ELR (cell line): ENCODE results near the gene WDR31.
"Not testable (repeated sequence)": the region's sequence is repeated elsewhere in the genome, so short reads cannot be mapped to it uniquely, and the experiment has no call there.

ENCODE experiments used
- DNase-seq: peaks from one replicate; pipeline ENCODE4 v3.0.0-alpha.2; 2015; ENCODE audit warnings: low read depth

Gene WDR31

GRCh38 chr9:113368348-113368981, 28.4 kb upstream of the WDR31 start:
- DNase-seq = no peak

GRCh38 chr9:113365652-113366051, 25.6 kb upstream of the WDR31 start:
- DNase-seq = not testable (repeated sequence)

GRCh38 chr9:113364951-113365350, 24.9 kb upstream of the WDR31 start:
- no peak for DNase-seq

GRCh38 chr9:113363336-113363735, 23.3 kb upstream of the WDR31 start:
- no peak for DNase-seq

- DNase-seq = no peak
These were observed 21.4 kb upstream of the WDR31 start for GRCh38 chr9:113361304-113362018.

- no peak for DNase-seq
These were observed 20.3 kb upstream of the WDR31 start for GRCh38 chr9:113360242-113360842.

- no peak for DNase-seq
These were observed 19.3 kb upstream of the WDR31 start for GRCh38 chr9:113359385-113359784.

- no peak for DNase-seq
These were observed 16.7 kb upstream of the WDR31 start for GRCh38 chr9:113356686-113357292.

GRCh38 chr9:113355040-113355596, 15.0 kb upstream of the WDR31 start:
- peak; percentile 54 for DNase-seq

GRCh38 chr9:113352411-113352810, 12.3 kb upstream of the WDR31 start:
- DNase-seq = no peak

- no peak for DNase-seq
These were observed 11.9 kb upstream of the WDR31 start for GRCh38 chr9:113352006-113352405.

GRCh38 chr9:113350937-113351336, 10.9 kb upstream of the WDR31 start:
- DNase-seq = no peak

- no peak for DNase-seq
These were observed 10.1 kb upstream of the WDR31 start for GRCh38 chr9:113350107-113350661.

- DNase-seq = no peak
These were observed 9.5 kb upstream of the WDR31 start, which contains the start of gene BSPRY for GRCh38 chr9:113349445-113350094. BSPRY (plus strand) TSS chr9:113349541; CDS start chr9:113349580, 39 bp downstream.

- DNase-seq = no peak
These were observed 9.0 kb upstream of the WDR31 start for GRCh38 chr9:113349066-113349444.

- no peak for DNase-seq
These were observed 8.4 kb upstream of the WDR31 start for GRCh38 chr9:113348437-113348836.

GRCh38 chr9:113345671-113346070, 5.6 kb upstream of the WDR31 start:
- DNase-seq = no peak

GRCh38 chr9:113345190-113345589, 5.1 kb upstream of the WDR31 start:
- DNase-seq = no peak

- DNase-seq = no peak
These were observed 3.7 kb upstream of the WDR31 start for GRCh38 chr9:113343732-113344231.

GRCh38 chr9:113341712-113342410, 1.8 kb upstream of the WDR31 start:
- DNase-seq = no peak

GRCh38 chr9:113337714-113338113, 2.4 kb downstream of the WDR31 start:
- DNase-seq = no peak
